Neuronal stem cell (in vitro differentiated cells): ENCODE data around the gene CASZ1.

Experiments used
- DNase-seq: peaks from one replicate; pipeline ENCODE4 v3.0.0-alpha.2; 2013; ENCODE audit warnings: low spot score
- H2AFZ ChIP-seq: one replicate; pipeline ENCODE4 v1.6.1; 2013; ENCODE audit warnings: mild to moderate bottlenecking, low read length, inconsistent platforms
- H2AK5ac ChIP-seq: 2 replicates; pipeline ENCODE4 v1.6.1; 2013; ENCODE audit warnings: low read depth, mild to moderate bottlenecking, inconsistent platforms, low read length, moderate library complexity, mixed read lengths
- H2BK120ac ChIP-seq: 2 replicates; pipeline ENCODE4 v1.6.1; 2013; ENCODE audit warnings: low read depth, mild to moderate bottlenecking, inconsistent platforms, low read length, moderate library complexity, mixed read lengths
- H2BK12ac ChIP-seq: one replicate; pipeline ENCODE4 v1.6.1; 2013; ENCODE audit warnings: low read length, inconsistent platforms
- H2BK15ac ChIP-seq: 2 replicates; pipeline ENCODE4 v1.6.1; 2013; ENCODE audit warnings: mild to moderate bottlenecking, low read length, inconsistent platforms, mixed read lengths
- H2BK5ac ChIP-seq: one replicate; pipeline ENCODE4 v1.6.1; 2013; ENCODE audit warnings: inconsistent platforms, mild to moderate bottlenecking, low read length, moderate library complexity
- H3K14ac ChIP-seq: one replicate; pipeline ENCODE4 v1.6.1; 2013; ENCODE audit warnings: low read length, inconsistent platforms
- H3K18ac ChIP-seq: 2 replicates; pipeline ENCODE4 v1.6.1; 2013; ENCODE audit warnings: low read length, inconsistent platforms
- H3K23ac ChIP-seq: 2 replicates; pipeline ENCODE4 v1.6.1; 2013; ENCODE audit warnings: low read depth, mild to moderate bottlenecking, mixed read lengths, low read length, inconsistent platforms; ENCODE audit not compliant: poor library complexity
- H3K27ac ChIP-seq: replicated peaks from 3 replicates; pipeline ENCODE4 v1.5.1; 2013; ENCODE audit warnings: low read length, inconsistent platforms
- H3K27me3 ChIP-seq, 3 experiments: 2 replicates each; pipeline ENCODE4 v1.6.1; 2013; ENCODE audit warnings: low read length in 3 of 3, mild to moderate bottlenecking in 2 of 3, inconsistent platforms in 1 of 3, low read depth in 1 of 3, mixed read lengths in 1 of 3, moderate library complexity in 1 of 3; ENCODE audit not compliant: control insufficient read depth in 3 of 3, insufficient read depth in 3 of 3
- H3K36me3 ChIP-seq, 2 donors: replicated peaks in 1 of 2; 2 replicates each; pipeline ENCODE4 v1.6.1; 2013; ENCODE audit warnings: low read length in 2 of 2; ENCODE audit not compliant: control insufficient read depth in 2 of 2, insufficient read depth in 2 of 2
- H3K4ac ChIP-seq: 2 replicates; pipeline ENCODE4 v1.6.1; 2013; ENCODE audit warnings: inconsistent platforms, mild to moderate bottlenecking, low read length, moderate library complexity
- H3K4me1 ChIP-seq, 2 donors: 1 replicate in 1 of 2; 2 replicates in 1 of 2; pipeline ENCODE4 v1.6.1; 2013; ENCODE audit warnings: low read length in 2 of 2, low read depth in 1 of 2; ENCODE audit not compliant: control insufficient read depth in 2 of 2, insufficient read depth in 1 of 2
- H3K4me2 ChIP-seq: one replicate; pipeline ENCODE4 v1.6.1; 2013; ENCODE audit warnings: mild to moderate bottlenecking, low read length, inconsistent platforms; ENCODE audit not compliant: insufficient read depth, poor library complexity, severe bottlenecking
- H3K4me3 ChIP-seq, 2 donors: 2 replicates each; pipeline ENCODE4 v1.5.1; 2013; ENCODE audit warnings: low read length in 2 of 2, mild to moderate bottlenecking in 2 of 2, inconsistent platforms in 1 of 2, moderate library complexity in 1 of 2
- H3K79me1 ChIP-seq: one replicate; pipeline ENCODE4 v1.6.1; 2013; ENCODE audit warnings: low read depth, mild to moderate bottlenecking, inconsistent platforms, low read length, moderate library complexity
- H3K9ac ChIP-seq: one replicate; pipeline ENCODE4 v1.6.1; 2013; ENCODE audit warnings: mild to moderate bottlenecking, low read depth, low read length, inconsistent platforms; ENCODE audit not compliant: poor library complexity
- H3K9me3 ChIP-seq, 2 donors: replicated peaks in 1 of 2; 2 replicates each; pipeline versions ENCODE3 to v1.6.1; 2013; ENCODE audit warnings: low read length in 2 of 2, mild to moderate bottlenecking in 2 of 2, inconsistent platforms in 1 of 2, low read depth in 1 of 2, mixed read lengths in 1 of 2, moderate library complexity in 1 of 2; ENCODE audit not compliant: control insufficient read depth in 2 of 2, insufficient read depth in 1 of 2
- H4K8ac ChIP-seq: one replicate; pipeline ENCODE4 v1.6.1; 2013; ENCODE audit warnings: low read depth, mild to moderate bottlenecking, inconsistent platforms, low read length, moderate library complexity
- H4K91ac ChIP-seq: one replicate; pipeline ENCODE4 v1.6.1; 2013; ENCODE audit warnings: low read length, low read depth, mild to moderate bottlenecking, inconsistent platforms; ENCODE audit not compliant: poor library complexity
- WGBS, 2 donors: extraction: QIAGEN DNeasy Blood & Tissue Kit; methylation state at CpG; one replicate each; pipeline ENCODE4 v1.1.7; 2013; ENCODE audit warnings: missing lambda C conversion rate in 2 of 2, mixed read lengths in 1 of 2; ENCODE audit not compliant: insufficient read length in 2 of 2, insufficient replicate concordance in 1 of 2; ENCODE audit errors: extremely low coverage in 2 of 2; 5-methylcytosine and 5-hydroxymethylcytosine counted together

The CASZ1 gene

DNA sequence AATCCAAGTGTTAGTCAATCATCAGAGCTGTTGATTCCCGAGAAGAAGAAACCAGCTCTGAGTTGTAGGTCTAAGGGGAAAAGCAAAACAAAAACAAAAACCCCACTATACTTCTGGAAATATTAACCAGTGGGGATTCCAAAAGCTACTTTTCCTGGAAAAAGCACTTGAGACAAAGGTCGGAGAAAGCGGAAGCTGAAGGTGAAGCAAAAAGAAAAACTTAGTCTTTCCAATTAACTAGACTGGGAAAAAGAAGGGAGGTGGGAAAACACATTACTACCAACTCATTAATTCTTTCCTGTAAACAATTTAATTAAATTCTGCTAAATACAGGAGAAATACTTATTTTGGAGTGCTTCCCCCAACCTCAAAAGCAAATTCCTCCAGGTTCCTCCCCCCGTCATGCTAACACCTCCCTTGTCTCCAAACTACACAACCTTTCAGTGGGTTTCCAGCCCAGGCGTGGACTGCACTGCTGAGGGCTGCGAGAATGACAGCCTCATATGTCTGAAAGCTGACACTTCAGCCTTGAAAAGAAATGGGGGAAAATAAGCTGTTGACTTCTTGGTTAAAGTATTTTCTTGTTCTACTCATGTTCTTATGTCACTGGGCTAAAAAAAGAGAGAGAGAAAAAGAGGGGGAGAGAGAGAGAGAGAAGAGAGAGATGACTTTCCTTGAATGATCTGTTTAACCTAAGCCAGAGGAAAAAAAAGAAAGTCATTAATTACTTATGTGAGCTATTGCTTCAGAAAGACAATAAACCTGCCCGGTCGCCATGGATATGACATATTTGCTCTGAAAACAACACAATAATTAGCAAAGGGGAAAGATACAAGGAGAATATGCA is 5.1 kb downstream of the CASZ1 start:
- Histone ChIP-seq H2BK5ac (no peak overlapping the region), H2BK15ac (no peak overlapping the region), H2BK120ac (no peak overlapping the region), H3K36me3 (no peaks in the 10 kb centered on the region), H3K14ac (no peak overlapping the region), H2BK12ac (no peak overlapping the region), H3K18ac (no peak overlapping the region), H3K4me1 (peaks cover 23 to 24% of the 10 kb centered on the region in 2 donors), H3K79me1 (peaks cover 9% of the 10 kb centered on the region), H3K9me3 (no peaks in the 10 kb centered on the region), H2AK5ac (no peak overlapping the region), H3K4ac (no peak overlapping the region), H3K4me2 (no peak overlapping the region), H3K27me3 (peaks cover 15 to 90% (median 25%) of the 10 kb centered on the region in 3 experiments), H2AFZ (no peak overlapping the region), H4K8ac (no peak overlapping the region), H3K4me3 (no peak overlapping the region), H3K23ac (no peak overlapping the region), H3K9ac (no peak overlapping the region), H4K91ac (no peak overlapping the region), H3K27ac (no peak overlapping the region)
- DNase-seq = no peak
- no CpG with 5 or more reads among the region's 8 CpGs for WGBS, 2 donors

DNA sequence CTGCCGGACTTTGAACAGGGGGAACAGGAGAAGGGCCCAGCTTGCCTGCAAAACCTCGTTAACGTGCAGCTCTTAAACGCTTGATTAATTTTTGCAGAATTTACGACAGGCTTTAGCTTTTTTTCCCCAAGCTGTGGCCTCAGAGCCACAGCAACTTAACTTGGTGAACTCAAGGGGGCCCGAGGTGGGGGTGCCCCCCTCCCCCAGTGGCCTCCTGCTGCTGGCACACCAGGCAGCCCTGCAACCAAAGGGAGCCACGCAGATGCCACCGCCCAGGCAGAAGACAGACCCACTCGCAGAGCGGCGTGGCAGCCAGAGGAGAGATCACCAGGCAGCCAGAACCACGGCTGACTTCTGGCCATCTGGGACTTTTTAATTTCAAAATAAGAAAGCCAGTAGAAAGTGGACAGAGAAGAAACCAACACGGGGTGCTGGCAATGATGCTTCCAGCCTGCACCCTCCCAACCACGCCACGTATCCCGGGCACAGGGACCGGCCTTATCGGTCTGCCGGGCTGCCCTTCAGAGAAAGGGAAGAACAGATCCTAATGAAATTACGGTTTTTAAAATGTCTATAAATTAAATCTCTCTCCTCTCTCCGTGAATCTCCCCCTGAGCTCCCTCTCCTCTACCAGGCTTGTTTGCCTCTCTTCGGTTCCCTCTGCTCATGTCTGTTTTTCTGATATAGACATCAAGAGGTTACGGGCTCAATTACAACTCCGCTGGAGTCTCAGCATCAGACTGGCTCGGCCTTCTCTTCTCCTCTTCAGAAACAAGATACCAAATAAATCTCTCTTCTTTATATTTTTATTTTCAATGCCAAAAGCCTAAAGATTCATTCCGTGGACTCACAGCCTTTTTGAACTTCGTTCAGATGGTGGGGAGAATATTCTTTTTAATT is 6.4 kb downstream of the CASZ1 start:
- Histone ChIP-seq H3K4me2 (no peak overlapping the region), H3K4ac (no peak overlapping the region), H3K9ac (no peak overlapping the region), H2BK15ac (no peak overlapping the region), H2BK120ac (no peak overlapping the region), H3K23ac (no peak overlapping the region), H3K4me1 (peaks cover 16 to 22% of the 10 kb centered on the region in 2 donors), H4K8ac (no peak overlapping the region), H4K91ac (no peak overlapping the region), H3K18ac (peak overlapping the region; percentile 88), H3K36me3 (no peaks in the 10 kb centered on the region), H3K14ac (no peak overlapping the region), H3K79me1 (peaks cover 7% of the 10 kb centered on the region), H2AK5ac (peak overlapping the region; percentile 52), H2BK12ac (no peak overlapping the region), H2BK5ac (no peak overlapping the region), H3K27me3 (peaks cover 8 to 94% (median 14%) of the 10 kb centered on the region in 3 experiments), H3K4me3 (no peak overlapping the region), H2AFZ (no peak overlapping the region), H3K27ac (peak overlapping the region; percentile 27), H3K9me3 (no peaks in the 10 kb centered on the region)
- WGBS, 2 donors = no CpG with 5 or more reads among the region's 27 CpGs
- no peak for DNase-seq

DNA sequence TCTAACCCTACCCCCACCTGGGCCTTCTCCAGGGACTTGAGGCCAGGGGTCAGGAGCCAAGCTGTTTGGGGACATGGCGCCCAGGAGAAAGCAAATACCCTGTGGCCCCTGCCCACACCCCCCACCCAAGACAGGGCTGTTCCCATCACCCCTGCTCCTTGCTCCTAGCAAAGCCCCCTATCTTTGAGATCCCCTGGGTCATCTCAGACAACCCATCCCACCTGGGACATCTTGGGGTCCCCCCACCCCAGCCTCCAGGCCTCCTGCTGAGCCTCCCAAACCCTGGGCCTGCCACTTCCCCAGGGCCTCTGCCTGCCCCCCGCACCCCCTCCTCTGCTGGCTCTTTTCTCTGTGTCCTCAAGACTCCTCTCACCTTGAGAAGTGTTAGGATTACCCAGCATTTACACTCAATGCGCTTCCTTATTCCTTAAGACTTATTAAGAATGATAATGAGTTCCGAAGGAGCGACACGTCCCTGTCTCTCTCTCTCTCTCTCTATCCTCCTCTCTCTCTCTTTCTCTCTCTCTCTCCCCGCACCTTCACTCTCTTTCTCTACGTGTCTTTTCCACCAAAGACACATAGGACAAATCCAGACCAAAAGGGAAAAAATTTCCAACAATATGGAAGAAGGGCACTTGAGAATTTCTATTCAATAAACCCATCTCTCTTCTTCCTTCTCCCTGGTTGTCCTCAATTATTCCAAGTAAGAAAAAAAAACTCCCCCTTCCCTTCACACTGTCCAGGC is 7.2 kb downstream of the CASZ1 start:
- Histone ChIP-seq H3K18ac (peak overlapping the region; percentile 2), H4K8ac (no peak overlapping the region), H3K14ac (no peak overlapping the region), H3K36me3 (no peaks in the 10 kb centered on the region), H2BK120ac (no peak overlapping the region), H3K4me2 (no peak overlapping the region), H3K9me3 (no peaks in the 10 kb centered on the region), H3K4me3 (no peak overlapping the region), H3K4me1 (peaks cover 12 to 19% of the 10 kb centered on the region in 2 donors), H3K23ac (no peak overlapping the region), H3K27ac (peak overlapping the region; percentile 27), H4K91ac (no peak overlapping the region), H3K9ac (no peak overlapping the region), H3K4ac (no peak overlapping the region), H2BK15ac (no peak overlapping the region), H2AK5ac (peak overlapping the region; percentile 52), H2BK12ac (no peak overlapping the region), H3K79me1 (peaks cover 5% of the 10 kb centered on the region), H2BK5ac (no peak overlapping the region), H2AFZ (no peak overlapping the region), H3K27me3 (peaks cover 3 to 88% (median 7%) of the 10 kb centered on the region in 3 experiments)
- DNase-seq = no peak
- WGBS, 2 donors = 100% methylated on average over 1 of the region's 8 CpGs; no CpG with 5 or more reads in 1 of the 2 donors
